Uterus (tissue), 2 donors: Measurements from ENCODE around the gene WRAP73.

ENCODE experiments used
- POLR2A ChIP-seq, 2 donors: fragments of 450-650 bp; IDR thresholded peaks; one replicate each; pipeline ENCODE4 v1.6.1; 2016; ENCODE audit warnings: antibody characterized with exemption in 2 of 2, mild to moderate bottlenecking in 1 of 2, moderate library complexity in 1 of 2
- TF ChIP-seq, protein P1 (sequence below), 4 experiments: fragments of 200-600 bp in 2 of 4; fragments of 450-650 bp in 2 of 4; sonication (generic) in 2 of 4; IDR thresholded peaks; one replicate each; pipeline ENCODE4 v1.5.1; 2016 to 2019; ENCODE audit warnings: antibody characterized with exemption in 4 of 4, mild to moderate bottlenecking in 2 of 4, moderate library complexity in 1 of 4

- TF ChIP-seq, protein P1, sequence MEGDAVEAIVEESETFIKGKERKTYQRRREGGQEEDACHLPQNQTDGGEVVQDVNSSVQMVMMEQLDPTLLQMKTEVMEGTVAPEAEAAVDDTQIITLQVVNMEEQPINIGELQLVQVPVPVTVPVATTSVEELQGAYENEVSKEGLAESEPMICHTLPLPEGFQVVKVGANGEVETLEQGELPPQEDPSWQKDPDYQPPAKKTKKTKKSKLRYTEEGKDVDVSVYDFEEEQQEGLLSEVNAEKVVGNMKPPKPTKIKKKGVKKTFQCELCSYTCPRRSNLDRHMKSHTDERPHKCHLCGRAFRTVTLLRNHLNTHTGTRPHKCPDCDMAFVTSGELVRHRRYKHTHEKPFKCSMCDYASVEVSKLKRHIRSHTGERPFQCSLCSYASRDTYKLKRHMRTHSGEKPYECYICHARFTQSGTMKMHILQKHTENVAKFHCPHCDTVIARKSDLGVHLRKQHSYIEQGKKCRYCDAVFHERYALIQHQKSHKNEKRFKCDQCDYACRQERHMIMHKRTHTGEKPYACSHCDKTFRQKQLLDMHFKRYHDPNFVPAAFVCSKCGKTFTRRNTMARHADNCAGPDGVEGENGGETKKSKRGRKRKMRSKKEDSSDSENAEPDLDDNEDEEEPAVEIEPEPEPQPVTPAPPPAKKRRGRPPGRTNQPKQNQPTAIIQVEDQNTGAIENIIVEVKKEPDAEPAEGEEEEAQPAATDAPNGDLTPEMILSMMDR (IDR thresholded peaks at IDR 0.05): no peak
- TF ChIP-seq POLR2A (IDR thresholded peaks at IDR 0.05): no peak
Observed at GRCh38 chr1:3599816-3600215, 50.1 kb downstream of the WRAP73 start.
